SHP77 (cell line): ENCODE results near the gene MAML3.
A peak's percentile ranks its signal among the peaks of the same experiment; 100 is the strongest.

ENCODE experiments used
- DNase-seq, 2 experiments: peaks; one replicate each; lab custom pipeline; 2025; lab: John Stamatoyannopoulos, UW

The MAML3 gene

DNA sequence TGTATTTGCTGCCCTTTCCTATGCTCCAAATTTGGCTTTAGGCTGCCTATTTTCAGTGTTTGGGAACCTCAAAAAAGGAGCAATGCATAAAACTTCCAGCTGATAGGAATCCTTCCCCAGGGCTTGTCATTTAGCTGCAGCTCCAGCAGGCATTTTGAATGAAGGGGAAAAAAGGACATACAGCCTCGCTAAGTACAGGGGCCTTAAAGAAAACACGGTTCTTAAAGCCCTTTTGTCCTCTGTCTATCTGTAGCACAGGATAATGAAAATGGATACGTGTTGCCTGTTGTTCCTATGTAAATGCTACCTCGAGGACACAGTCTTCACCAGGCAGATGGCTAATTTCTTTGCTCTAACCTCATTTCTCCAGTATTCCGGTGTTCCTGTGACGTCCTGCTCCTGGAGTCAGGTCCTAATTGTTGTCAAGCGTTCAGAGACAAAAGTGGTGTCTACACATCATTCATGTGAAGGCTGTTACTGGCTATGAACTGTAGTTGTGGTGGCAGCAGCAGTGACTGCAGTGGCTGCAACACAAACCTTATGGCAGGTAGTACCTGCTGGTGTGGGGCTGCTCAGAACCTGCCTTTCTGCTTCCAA is 371.0 kb downstream of the MAML3 start:
- no peak for DNase-seq

DNA sequence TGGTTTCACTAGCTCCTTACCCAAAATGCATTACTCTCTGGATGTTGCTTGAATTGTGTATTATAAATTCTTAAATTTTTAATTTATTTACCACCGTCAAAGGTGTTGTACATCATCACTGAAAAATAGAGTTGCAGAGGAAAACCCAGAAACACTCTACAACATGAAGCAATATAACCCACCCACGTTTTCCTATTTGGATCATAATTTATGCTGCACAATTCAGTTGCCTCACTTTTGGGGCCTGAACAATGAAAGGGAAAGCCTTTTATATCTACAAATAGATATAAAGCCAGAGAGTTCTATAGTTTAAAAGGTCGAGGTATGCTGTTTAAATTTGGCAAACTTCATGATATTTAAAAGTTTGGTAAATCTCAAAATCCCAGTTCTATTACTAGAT is 372.9 kb downstream of the MAML3 start:
- DNase-seq: no peak

DNA sequence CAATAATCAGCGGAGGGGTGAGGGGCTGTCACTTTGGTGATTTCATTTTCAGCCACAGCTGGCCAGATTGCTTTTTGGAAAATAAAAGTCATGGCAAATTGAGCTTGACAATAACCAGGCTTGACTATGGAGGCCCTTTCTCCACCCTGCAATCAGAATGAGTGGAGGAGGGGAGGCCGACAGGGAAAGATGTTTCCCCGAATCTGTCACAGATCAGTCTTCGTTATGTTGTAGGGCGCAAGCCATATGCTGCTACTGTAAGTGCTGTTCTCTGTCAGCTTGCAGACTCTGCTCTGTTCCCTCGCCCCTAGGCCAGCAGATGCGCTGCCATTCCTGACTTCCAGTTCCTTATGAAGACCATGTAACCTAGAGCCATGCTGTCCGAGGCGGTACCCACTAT is 374.3 kb downstream of the MAML3 start:
- no peak for DNase-seq

DNA sequence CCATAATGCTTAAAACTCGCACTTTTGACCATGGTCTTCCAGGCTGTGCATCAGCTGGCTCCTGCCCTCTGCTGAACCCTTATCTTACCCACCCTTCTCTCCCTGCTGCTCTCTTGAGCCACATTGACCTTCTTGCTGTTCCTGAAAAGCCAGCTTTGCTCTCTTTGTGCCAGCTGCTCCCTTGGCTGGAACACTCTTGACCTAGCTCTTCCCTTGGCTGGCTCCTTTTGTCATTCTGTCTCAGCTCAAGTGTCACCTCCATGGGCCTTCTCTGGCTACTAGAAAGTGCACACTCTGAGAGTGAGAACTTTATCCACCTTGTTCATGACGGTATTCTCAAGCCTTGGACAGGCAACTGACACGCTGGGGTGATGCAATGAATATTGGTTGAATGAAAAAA is 376.2 kb downstream of the MAML3 start:
- DNase-seq: no peak

DNA sequence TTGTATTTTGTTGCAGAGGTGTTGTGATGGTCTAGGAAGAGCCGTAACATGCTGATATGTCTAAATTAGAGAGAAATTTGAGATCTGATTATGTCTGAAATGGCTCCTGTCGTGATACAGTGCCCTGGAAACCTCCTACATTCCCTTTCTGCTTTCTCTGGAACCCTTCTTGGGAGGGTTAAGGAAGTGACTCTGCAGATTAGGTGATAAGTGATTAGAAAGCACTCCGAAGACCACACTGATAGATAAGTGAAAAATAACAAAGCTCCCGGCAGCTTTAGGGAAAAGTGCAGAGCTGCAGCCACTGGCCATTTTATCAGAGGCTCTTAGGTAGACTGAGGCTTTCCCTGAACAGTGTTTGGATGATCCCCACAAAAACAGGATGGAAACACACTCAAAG is 377.7 kb downstream of the MAML3 start:
- no peak for DNase-seq

DNA sequence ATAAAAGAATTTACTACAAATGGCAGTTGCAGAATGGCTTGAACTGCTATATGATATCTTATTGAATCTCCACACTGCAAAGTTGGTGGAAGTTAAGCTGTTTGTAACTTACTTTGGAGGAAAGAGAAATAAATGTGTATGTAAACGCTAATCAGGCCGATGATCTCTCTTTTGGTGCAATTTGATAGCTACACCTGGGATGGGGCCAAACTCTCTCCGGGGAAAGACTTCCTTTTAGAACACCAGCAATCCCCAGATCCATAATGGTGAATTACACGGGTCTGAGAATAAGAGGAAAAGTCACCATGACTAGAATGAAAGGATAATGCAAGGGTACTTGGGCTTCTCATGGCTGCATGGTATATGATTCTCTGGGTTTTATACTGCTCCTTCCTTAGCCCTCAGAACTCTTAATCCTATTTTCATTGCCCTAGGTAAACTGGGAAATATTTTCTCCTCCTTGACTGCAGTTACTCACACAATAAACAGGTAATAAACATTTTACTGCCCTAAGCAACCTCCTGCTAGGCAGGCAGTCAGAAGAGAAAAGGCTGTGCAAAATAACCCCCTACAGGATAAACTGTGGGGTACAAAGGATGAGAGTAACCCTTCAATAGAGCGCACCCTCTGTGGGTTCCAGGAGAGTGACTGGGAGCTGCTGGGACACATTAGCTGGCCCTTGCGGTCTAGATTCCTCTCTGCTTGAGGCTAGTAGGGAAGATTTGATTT is 379.1 kb downstream of the MAML3 start:
- DNase-seq: no peak

DNA sequence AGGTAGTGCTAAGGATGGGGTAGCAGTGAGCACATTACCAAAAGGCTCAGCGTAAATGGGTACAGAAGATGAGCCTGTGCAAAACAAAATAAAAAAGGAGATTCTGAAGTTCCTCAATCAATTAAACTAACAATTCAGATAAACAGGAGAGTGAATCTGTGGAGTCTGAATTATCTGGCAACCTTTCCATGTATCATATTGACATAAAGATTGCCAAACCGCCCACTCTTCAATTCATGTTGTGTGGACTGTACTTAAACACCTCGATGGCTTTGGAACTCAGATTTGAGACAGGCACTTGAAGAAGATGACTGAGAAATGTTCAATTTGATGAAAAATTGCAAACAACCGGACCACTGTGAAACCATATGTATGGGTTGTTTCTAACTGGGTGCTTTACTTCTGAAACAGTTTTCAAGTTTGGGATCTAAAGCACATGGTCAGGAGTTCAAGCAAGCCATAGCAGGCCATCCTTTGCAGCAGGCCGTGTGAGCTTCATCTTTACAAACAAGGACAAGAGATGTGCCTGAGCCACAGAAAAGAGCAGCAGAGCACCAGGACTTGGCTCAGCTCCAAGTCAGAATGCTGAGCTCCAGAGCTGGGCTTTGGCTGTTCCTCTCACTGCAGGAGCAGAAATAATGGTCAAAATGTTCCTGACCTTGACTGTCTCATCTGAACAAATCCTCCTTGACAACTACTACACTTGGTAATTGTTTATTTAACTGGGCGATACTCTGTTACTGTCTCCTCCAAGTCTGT is 380.2 kb downstream of the MAML3 start:
- no peak for DNase-seq

DNA sequence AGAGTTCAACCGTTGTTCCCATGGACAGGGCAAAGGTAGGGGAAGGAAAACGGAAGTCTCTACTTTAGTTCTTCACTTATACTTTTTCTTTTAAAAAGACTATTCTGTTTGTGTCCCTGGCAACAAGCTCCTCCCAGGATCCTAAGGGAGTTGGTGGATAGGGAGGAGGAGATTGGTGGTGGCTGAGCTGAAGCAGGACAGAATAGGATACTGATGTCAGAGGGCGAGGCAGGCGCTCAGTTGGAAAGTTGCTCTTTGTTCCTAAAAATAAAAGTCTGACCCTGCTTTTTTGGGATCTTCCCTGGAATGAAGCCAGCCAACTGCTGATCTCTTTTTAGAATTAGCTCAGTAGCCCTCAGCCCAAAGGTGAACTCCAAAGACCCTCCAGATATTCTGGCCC is 383.6 kb downstream of the MAML3 start:
- DNase-seq: no peak

DNA sequence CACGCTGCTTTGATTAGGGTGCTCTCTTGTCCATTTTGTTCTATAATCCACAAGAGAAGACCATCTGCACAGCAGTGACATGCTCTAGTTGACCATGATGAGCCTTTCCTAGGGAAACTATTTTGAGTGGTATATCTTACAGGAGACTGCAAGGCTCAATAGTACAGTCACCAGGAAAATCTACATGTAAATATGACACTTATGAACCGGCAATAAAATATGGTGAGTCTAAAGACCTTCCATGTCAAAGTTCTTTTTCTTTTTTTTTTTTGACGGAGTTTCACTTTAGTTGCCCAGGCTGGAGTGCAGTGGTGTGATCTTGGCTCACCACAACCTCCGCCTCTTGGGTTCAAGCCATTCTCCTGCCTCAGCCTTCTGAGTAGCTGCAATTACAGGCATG is 384.6 kb downstream of the MAML3 start:
- DNase-seq: no peak

DNA sequence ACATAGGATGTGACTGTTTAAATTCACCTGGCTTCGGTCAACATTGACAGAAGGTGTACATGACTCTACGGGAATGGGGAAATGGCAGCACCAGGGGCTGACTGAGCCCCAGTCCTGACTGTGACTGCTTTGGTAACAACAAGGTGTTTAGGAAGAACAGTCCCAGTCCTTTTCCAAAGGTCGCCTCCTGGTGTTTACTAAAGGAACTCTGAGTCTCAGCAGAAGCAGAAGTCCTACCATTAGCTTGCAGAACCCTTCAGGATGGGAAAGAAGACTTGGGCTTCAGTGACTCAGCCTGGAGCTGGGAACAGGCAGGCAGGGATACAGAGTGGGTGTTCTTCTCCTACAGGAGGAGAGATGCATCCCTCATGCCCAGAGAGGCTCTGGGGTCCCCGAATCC is 385.1 kb downstream of the MAML3 start:
- DNase-seq: no peak

DNA sequence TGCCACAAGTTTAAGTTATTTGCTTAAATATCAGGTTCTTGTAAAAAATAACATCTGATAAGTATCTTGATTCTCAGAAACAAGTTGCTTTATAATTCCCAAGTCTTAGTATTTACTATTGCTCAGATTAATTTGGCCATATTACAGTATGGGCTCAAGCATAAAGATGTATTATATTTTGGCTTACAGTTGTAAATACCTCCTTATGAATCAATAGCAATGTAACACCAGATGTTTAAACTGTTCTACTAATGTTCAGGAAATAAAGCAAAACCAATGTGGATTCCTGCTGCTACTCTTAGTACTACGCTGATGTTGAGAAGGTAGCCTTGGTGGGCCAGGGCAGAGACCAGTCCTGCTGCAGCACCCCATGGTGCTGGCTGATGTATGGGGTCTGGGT is 385.6 kb downstream of the MAML3 start:
- DNase-seq: no peak

DNA sequence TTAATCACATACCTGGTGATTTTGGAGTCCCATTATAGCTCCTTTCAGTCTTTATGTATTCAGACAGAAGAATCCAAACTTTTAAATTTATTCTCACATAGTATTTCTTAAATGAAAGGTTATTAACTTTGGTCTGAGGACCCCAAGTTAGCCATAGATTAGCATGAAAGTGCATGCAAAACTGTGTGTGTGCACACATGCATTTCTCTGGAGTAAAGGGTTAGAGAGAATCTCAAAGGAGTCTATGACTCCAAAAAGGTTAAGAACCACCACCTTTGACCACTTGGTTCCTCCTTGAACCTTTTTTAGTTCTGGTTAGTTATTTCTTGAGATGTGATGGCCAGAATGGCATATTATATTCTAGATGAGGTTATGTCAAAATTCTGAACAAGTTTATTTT is 386.4 kb downstream of the MAML3 start:
- no peak for DNase-seq

DNA sequence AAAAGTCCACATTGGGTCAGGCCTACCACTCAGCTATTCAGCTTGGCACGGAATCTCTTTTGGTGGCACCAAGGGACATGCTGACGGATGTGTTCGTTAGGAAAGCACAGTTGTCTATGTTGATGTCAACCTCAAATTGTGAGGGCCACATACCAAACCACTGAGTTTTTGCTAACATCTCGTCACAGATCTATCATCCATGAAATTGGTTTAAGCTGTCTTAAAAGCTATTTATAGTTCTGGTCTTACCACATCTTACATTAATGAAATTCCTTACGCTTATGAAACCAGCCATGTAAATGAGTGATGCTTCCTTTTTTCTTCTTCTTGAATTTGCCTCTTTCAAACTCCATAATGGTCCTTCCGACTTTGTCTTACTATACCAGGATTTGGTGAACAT is 386.8 kb downstream of the MAML3 start:
- no peak for DNase-seq

DNA sequence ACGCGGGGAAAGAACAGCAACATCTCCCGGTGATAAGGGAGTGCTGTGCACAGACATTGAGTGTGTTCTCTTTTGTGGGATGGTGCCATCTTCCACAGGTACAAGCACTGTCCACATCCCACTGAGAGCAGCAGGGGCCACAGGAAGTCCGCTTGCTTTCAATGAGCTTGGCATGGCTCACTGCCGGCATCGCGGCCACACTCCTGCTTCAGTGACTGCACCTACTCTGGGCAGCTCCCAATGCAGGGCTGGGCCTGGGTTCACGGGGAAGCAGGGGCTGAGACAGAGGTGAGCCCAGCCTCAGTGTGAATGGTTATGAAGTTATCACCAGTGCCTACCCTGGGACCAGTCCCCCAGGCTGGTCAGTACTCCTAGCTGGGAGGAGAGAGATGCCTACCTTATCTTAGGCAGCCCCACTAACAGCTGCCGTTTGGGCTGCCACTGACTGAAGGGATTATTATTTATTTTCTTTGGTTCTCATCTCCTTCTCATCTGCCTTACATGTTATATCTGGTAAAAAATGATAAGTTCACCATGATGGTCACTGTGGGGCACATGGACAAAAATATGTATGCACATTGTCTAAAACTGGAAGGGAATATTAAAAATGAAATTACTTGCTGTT is 389.2 kb downstream of the MAML3 start:
- peak in 1 of 2 experiments; percentile 20 for DNase-seq

DNA sequence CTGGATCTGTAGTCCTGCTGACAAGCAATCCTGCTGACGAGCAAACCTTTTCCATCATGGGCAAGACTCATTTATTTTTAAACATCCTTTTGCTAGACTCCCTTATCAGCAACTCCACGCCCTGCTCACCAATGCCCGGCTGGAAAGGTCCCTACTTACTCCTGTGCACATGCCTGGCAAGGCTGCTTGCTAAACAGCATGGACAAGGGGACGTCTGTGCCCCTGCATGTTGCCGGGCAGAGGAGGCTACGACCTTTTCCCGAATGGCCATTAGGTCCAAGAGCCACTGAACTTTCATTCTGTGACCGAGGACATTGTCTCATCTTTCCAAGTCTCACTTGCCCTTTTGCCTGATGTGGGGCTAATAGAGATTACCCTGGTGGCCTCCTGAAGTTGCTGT is 389.8 kb downstream of the MAML3 start:
- no peak for DNase-seq

DNA sequence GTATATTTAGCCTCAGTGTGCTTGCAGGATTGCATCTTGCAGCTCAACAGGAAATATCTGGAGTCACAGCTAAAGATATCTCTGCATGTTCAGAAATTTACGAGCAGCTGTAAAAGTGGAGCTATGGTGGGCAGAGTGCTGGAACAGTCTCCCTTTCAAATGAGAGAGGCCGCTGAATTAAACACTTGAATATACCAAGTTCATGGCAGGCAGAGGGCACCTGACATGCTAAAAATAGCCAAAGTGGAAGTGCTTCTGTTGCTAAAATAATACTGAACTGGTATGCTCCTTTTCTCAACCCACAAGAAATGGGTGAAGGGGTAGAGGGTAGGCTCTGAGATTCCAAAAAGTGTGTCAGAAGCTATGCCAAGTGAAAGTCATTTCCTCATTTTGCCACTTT is 390.3 kb downstream of the MAML3 start:
- DNase-seq: no peak

DNA sequence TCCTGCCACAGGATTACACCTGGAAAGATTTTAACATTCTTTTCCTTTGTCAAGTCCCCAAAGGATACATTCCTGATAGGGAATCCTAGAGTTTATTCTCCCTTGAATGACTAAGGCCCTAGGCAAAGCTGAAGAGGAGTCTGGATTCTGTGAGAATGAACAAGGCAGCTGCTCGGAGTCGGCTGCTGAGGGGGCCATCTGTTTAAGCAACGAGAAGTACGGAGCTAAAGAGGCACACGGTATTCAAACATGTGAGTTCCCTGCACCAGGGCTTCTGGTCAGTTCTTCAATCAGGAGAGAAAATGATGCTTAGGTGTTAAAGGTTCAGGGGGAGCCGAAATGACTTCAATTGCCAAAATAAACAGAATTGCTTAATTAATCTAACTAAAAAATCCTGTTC is 390.8 kb downstream of the MAML3 start:
- no peak for DNase-seq

DNA sequence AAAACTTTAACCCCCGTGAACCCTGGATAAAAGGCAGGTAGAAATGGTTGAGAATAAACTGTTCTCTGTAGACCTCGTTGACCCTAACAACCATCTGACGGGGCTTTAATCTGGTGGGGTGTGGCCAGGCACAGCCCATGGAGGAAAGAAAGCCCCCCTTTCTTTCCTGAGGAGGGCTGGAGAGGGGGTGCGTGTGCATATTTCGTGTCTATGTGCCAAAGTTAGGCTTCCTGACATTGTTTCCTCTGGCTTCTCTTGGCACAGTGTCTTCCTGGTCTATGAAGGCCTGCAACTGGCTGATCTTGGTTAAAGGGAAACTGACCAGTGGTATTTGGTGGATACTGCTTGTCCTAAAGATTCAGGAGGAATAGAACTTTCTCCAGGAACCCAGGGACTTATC is 391.3 kb downstream of the MAML3 start:
- no peak for DNase-seq

DNA sequence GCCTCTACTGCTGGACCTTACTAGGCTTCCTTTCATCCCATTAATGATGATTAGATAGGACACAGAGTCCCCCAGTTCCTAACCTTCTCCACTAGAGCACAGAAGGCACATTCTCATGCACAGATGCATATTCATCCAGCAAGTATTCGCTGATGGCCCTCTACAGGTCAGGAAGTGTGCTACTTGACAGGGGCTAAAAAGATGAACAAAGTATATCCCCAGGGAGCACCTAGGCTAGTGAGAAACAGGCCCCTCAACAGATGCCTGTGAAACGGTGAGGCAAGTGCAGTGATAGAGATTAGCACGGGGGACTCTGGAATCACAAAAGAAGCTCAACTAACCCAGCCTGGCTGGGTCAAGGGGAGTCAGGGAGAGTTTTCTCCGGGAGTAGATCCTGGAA is 392.5 kb downstream of the MAML3 start:
- DNase-seq: no peak

DNA sequence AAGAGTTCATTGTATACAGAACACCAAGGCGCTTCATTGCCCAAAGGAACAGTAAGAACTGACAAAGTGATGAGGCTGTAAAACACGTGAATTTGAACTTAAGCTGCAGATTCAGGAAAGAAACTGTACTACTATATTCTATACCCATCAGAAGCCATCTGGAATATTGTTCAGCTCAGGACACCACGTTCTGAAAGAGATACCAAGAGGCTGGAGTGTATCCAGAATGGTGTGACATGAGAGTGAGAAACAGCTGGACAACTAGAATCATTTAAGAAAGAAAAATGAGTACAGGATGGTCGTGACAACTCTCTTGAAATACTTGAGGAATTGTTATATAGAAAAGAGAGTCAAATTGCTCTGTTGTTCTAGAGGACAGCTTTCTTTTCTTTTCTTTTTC is 393.4 kb downstream of the MAML3 start:
- no peak for DNase-seq

DNA sequence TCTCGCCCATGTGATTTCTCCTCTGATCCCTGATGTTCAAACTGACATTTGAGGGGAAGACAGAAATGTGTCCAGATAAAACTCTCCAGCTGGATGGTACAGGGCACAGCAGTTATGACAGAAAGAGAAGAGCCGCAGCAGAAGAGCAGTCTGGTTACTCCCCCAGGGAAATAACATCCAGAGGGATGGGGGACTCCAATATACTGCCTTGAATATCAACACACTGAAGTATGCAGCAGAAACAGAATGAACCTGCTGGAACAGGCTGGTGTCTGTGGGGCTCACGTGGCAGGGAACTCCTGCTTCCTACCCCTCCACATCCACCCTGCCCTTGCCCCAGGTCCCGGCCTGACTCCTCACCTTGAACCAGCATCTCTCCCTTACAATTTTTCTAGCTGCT is 394.9 kb downstream of the MAML3 start:
- no peak for DNase-seq

DNA sequence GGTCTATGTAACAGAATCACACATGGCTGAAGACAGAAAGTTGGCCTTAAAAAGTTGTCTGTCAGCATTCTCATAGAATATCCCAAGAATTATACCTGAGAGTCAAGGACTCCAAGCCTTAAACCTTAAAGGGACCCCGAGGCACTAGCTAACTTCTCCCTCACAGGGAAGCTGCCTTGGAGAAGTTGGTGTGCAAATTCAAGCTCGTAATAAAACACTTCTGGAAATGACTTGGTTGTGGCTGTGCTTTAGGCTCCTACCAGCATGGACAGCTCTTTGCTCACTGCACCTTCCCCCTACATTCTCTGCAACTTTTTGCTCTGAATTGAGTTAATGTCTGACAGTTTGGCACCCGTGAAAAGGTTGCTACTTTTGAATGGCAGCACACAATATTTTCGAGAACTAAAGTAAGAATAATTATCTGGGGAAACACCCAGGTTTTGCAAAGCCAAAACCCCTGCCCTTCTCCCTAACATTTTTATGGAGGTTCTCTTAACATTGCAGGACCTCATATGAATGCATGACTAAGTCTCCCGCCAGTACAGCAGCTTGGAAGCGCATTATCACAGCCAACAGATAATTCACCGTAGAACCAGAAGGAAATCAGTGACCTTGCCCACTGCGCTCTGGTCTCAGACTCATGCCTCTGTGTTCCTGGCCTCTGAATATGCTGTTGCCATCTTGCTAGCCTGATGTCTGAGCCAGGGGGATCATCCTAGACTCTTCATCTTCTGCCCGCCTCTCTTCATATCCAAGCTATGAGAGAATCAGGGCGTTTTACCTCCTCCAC is 397.4 kb downstream of the MAML3 start:
- DNase-seq: no peak
